Osteocyte (in vitro differentiated cells): ENCODE results near the gene TUBB1. TPM values are rescaled to one million over a fixed set of nuclear protein-coding genes. Genes with fewer than 3 reads are reported as not detected.

ENCODE experiments used
- DNase-seq: peaks from one replicate; pipeline ENCODE4 v3.0.0; 2021; ENCODE audit warnings: mixed read lengths; ENCODE audit not compliant: unreplicated experiment; ENCODE audit errors: extremely low spot score
- H3K27ac Mint-ChIP-seq: one replicate; pipeline ENCODE4 v1.8.0; 2021; ENCODE audit warnings: mild to moderate bottlenecking, mixed read lengths; ENCODE audit not compliant: unreplicated experiment
- H3K27me3 Mint-ChIP-seq: one replicate; pipeline ENCODE4 v1.8.0; 2021; ENCODE audit warnings: mixed read lengths; ENCODE audit not compliant: unreplicated experiment
- H3K36me3 Mint-ChIP-seq: one replicate; pipeline ENCODE4 v1.8.0; 2021; ENCODE audit warnings: mixed read lengths; ENCODE audit not compliant: unreplicated experiment
- H3K4me1 Mint-ChIP-seq: one replicate; pipeline ENCODE4 v1.8.0; 2021; ENCODE audit warnings: mixed read lengths; ENCODE audit not compliant: unreplicated experiment
- H3K4me3 Mint-ChIP-seq: one replicate; pipeline ENCODE4 v1.8.0; 2021; ENCODE audit warnings: mild to moderate bottlenecking, moderate library complexity, mixed read lengths; ENCODE audit not compliant: unreplicated experiment
- H3K9me3 Mint-ChIP-seq: one replicate; pipeline ENCODE4 v1.8.0; 2021; ENCODE audit warnings: mixed read lengths; ENCODE audit not compliant: unreplicated experiment
- CTCF ChIP-seq: fragments of 200-600 bp; sonication (generic); IDR thresholded peaks from 2 replicates; pipeline ENCODE4 v1.5.0; 2021; ENCODE audit warnings: antibody characterized with exemption, mild to moderate bottlenecking, moderate library complexity
- total RNA-seq: library from RNA; stranded (reverse); gene quantifications from 2 replicates; pipeline ENCODE4 v1.2.1, GENCODE V29; 2021

The TUBB1 gene
- total RNA-seq, 1 donor from 2014 or later, result not detected

- peaks cover 5% of the 10 kb centered on the region for H3K4me1 Mint-ChIP-seq
- DNase-seq, result no peak
- no peak overlapping the region for H3K27ac Mint-ChIP-seq
- no peaks in the 10 kb centered on the region for H3K36me3 Mint-ChIP-seq
- no peak for TF ChIP-seq CTCF
- no peaks in the 10 kb centered on the region for H3K9me3 Mint-ChIP-seq
- peaks cover 32% of the 10 kb centered on the region for H3K27me3 Mint-ChIP-seq
- no peak overlapping the region for H3K4me3 Mint-ChIP-seq
Observed at GRCh38 chr20:59064214-59064722, 45.0 kb downstream of the TUBB1 start.

DNA sequence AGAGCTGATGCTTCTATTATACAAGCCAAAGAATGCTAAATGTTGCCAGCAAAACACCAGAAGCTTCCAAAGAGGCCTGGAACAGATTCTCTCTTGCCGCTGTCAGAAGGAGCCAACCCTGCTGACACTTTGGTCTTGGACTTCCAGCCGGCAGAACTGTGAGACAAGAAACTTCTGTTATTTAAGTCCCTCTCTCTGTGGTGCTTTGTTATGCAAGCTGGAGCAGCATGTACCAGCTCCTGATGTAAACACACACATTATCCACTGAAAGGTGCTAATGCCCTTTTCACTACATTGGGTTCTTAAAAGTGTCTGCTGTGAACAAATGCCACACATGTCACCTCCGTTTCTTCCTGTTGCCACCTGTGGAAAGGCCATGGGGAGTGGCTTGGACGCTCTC lies 49.3 kb downstream of the TUBB1 start:
- no peaks in the 10 kb centered on the region for H3K9me3 Mint-ChIP-seq
- no peak for DNase-seq
- no peak for TF ChIP-seq CTCF
- no peak overlapping the region for H3K4me3 Mint-ChIP-seq
- H3K4me1 Mint-ChIP-seq, result peaks cover 4% of the 10 kb centered on the region
- peaks cover 47% of the 10 kb centered on the region for H3K27me3 Mint-ChIP-seq
- no peaks in the 10 kb centered on the region for H3K36me3 Mint-ChIP-seq
- H3K27ac Mint-ChIP-seq, result no peak overlapping the region

GRCh38 chr20:59069026-59069425 lies 49.8 kb downstream of the TUBB1 start:
- no peaks in the 10 kb centered on the region for H3K9me3 Mint-ChIP-seq
- no peak for TF ChIP-seq CTCF
- peaks cover 52% of the 10 kb centered on the region for H3K27me3 Mint-ChIP-seq
- H3K4me3 Mint-ChIP-seq, result no peak overlapping the region
- no peaks in the 10 kb centered on the region for H3K4me1 Mint-ChIP-seq
- DNase-seq, result no peak
- no peak overlapping the region for H3K27ac Mint-ChIP-seq
- no peaks in the 10 kb centered on the region for H3K36me3 Mint-ChIP-seq

GRCh38 chr20:59071216-59071615 lies 52.0 kb downstream of the TUBB1 start:
- peaks cover 61% of the 10 kb centered on the region for H3K27me3 Mint-ChIP-seq
- no peak for DNase-seq
- no peak overlapping the region for H3K4me3 Mint-ChIP-seq
- H3K9me3 Mint-ChIP-seq, result no peaks in the 10 kb centered on the region
- no peak for TF ChIP-seq CTCF
- H3K4me1 Mint-ChIP-seq, result no peaks in the 10 kb centered on the region
- H3K27ac Mint-ChIP-seq, result no peak overlapping the region
- no peaks in the 10 kb centered on the region for H3K36me3 Mint-ChIP-seq

GRCh38 chr20:59073582-59073981 lies 54.4 kb downstream of the TUBB1 start:
- H3K9me3 Mint-ChIP-seq, result no peaks in the 10 kb centered on the region
- H3K27ac Mint-ChIP-seq, result no peak overlapping the region
- no peaks in the 10 kb centered on the region for H3K4me1 Mint-ChIP-seq
- no peaks in the 10 kb centered on the region for H3K36me3 Mint-ChIP-seq
- no peak overlapping the region for H3K4me3 Mint-ChIP-seq
- TF ChIP-seq CTCF, result no peak
- H3K27me3 Mint-ChIP-seq, result peaks cover 62% of the 10 kb centered on the region
- no peak for DNase-seq
